GM12864 (cell line): Measurements from ENCODE around the gene GSX1.
A peak's percentile ranks its signal among the peaks of the same experiment; 100 is the strongest.

Experiments used
- DNase-seq: peaks from one replicate; pipeline ENCODE4 v3.0.0-alpha.2; 2011; ENCODE audit warnings: low read depth
- H3K4me3 ChIP-seq: 2 replicates; pipeline ENCODE4 v1.5.1; 2011; ENCODE audit warnings: mild to moderate bottlenecking, low read depth, low read length, control low read depth
- TF ChIP-seq, protein P1 (sequence below): IDR thresholded peaks from 2 replicates; pipeline ENCODE4 v1.5.1; 2011; ENCODE audit warnings: low read depth, mild to moderate bottlenecking, moderate library complexity, low read length, control low read depth, inconsistent platforms; ENCODE audit errors: missing control alignments

The GSX1 gene

GRCh38 chr13:27830010-27830409, 37.7 kb downstream of the GSX1 start:
- H3K4me3 ChIP-seq: no peak overlapping the region
- TF ChIP-seq, protein P1, sequence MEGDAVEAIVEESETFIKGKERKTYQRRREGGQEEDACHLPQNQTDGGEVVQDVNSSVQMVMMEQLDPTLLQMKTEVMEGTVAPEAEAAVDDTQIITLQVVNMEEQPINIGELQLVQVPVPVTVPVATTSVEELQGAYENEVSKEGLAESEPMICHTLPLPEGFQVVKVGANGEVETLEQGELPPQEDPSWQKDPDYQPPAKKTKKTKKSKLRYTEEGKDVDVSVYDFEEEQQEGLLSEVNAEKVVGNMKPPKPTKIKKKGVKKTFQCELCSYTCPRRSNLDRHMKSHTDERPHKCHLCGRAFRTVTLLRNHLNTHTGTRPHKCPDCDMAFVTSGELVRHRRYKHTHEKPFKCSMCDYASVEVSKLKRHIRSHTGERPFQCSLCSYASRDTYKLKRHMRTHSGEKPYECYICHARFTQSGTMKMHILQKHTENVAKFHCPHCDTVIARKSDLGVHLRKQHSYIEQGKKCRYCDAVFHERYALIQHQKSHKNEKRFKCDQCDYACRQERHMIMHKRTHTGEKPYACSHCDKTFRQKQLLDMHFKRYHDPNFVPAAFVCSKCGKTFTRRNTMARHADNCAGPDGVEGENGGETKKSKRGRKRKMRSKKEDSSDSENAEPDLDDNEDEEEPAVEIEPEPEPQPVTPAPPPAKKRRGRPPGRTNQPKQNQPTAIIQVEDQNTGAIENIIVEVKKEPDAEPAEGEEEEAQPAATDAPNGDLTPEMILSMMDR: peak; percentile 90
- DNase-seq: no peak

DNA sequence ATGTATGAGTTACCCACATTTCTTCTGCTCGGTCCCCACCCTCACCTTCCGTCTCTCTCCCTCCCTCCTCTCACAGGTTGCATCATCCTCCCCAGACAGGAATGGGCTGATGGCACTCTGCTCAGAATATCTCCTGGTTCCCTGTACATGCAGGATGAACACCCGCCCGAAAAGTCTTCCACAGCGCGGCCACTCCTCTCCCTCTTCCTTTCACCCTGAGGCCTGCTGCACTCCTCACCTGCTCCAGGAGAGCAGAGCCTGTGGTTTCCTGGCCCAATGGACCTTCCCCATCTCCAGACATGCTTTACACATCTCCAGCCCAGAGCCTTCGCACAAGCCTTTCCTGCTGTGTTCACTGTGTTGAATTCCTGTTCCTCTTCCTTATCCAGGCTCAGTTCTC, 40.9 kb downstream of the GSX1 start:
- no peak for DNase-seq
- H3K4me3 ChIP-seq: no peak overlapping the region
- TF ChIP-seq, protein P1: no peak

DNA sequence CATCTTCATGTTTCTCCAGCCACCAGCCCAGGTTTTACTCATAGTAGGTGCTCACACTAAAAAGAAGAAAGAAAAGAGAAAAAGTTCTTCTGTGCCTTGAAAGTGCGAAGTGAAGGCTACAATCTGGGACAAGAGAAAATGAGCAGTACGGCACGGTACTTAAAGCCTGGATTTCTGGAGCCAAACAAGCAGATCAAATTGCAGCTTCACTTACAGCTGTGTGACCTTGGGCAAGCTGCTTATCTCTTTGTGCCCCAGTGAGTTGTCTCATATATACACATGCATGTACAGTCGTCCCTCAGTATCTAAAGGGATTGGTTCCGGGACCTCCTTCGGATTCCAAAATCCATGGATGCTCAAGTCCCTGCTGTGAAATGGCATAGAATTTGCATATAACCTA, 41.8 kb downstream of the GSX1 start:
- DNase-seq: no peak
- TF ChIP-seq, protein P1: no peak
- H3K4me3 ChIP-seq: no peak overlapping the region

DNA sequence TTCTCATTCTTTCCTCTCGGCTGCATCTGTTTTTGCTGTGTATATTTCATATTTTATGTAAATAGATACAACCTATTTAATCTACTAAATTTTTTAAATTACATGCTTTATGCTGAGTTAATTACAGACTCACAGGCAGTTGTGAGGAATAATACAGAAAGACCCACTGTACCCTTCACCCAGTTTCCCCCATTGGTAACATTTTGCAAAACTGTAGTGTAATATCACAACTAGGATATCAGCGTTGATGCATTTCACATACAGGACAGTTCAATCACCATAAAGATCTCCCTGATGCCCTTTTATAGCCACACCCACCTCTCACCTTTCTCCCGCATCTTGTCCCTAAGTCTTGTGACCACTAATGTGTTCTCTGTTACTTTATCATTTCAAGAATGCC, 43.5 kb downstream of the GSX1 start:
- DNase-seq: no peak
- TF ChIP-seq, protein P1: no peak
- no peak overlapping the region for H3K4me3 ChIP-seq

- H3K4me3 ChIP-seq: no peak overlapping the region
- DNase-seq: no peak
- TF ChIP-seq, protein P1: no peak
Measured at GRCh38 chr13:27839809-27840467, 47.7 kb downstream of the GSX1 start.

- TF ChIP-seq, protein P1: no peak
- no peak for DNase-seq
- H3K4me3 ChIP-seq: no peak overlapping the region
Measured at GRCh38 chr13:27842571-27842970, 50.3 kb downstream of the GSX1 start.
